ENCODE data around the gene HECW1.
A peak's percentile ranks its signal among the peaks of the same experiment; 100 is the strongest.

The HECW1 gene

GRCh38 chr7:43487731-43488073 is 375.3 kb downstream of the HECW1 start:
- DNase-seq, result no peak

GRCh38 chr7:43489257-43489656 is 376.8 kb downstream of the HECW1 start:
- DNase-seq, result no peak

GRCh38 chr7:43490016-43490415 is 377.6 kb downstream of the HECW1 start:
- DNase-seq, result no peak

GRCh38 chr7:43491123-43491522 is 378.7 kb downstream of the HECW1 start:
- no peak for DNase-seq

GRCh38 chr7:43491984-43492383 is 379.5 kb downstream of the HECW1 start:
- DNase-seq, result no peak

- no peak for DNase-seq
Observed at GRCh38 chr7:43492896-43493295, 380.4 kb downstream of the HECW1 start.

GRCh38 chr7:43495572-43495971 is 383.1 kb downstream of the HECW1 start:
- no peak for DNase-seq

- DNase-seq, result no peak
Observed at GRCh38 chr7:43496596-43496995, 384.1 kb downstream of the HECW1 start.

GRCh38 chr7:43501870-43502269 is 389.4 kb downstream of the HECW1 start:
- DNase-seq, result no peak

- no peak for DNase-seq
Observed at GRCh38 chr7:43502941-43503340, 390.5 kb downstream of the HECW1 start.

GRCh38 chr7:43505412-43505811 is 393.0 kb downstream of the HECW1 start:
- DNase-seq, result no peak

GRCh38 chr7:43506460-43506859 is 394.0 kb downstream of the HECW1 start:
- no peak for DNase-seq

- DNase-seq, result no peak
Observed at GRCh38 chr7:43508461-43508860, 396.0 kb downstream of the HECW1 start.

GRCh38 chr7:43509906-43510305 is 397.5 kb downstream of the HECW1 start:
- no peak for DNase-seq

GRCh38 chr7:43511029-43511428 is 398.6 kb downstream of the HECW1 start:
- no peak for DNase-seq

- DNase-seq, result no peak
Observed at GRCh38 chr7:43511769-43512515, 399.5 kb downstream of the HECW1 start.

GRCh38 chr7:43513251-43513650 is 400.8 kb downstream of the HECW1 start:
- peak in 33 of 51 donors; percentile 3 to 67 (median 30) for DNase-seq

GRCh38 chr7:43516581-43517342 is 404.3 kb downstream of the HECW1 start:
- DNase-seq, result no peak

- DNase-seq, result no peak
Observed at GRCh38 chr7:43517464-43517863, 405.0 kb downstream of the HECW1 start.

GRCh38 chr7:43520201-43520600 is 407.8 kb downstream of the HECW1 start:
- no peak for DNase-seq

GRCh38 chr7:43522406-43523156 is 410.1 kb downstream of the HECW1 start:
- no peak for DNase-seq

- DNase-seq, result no peak
Observed at GRCh38 chr7:43528576-43529354, 416.3 kb downstream of the HECW1 start.

Measured in hypothalamus (tissue), 51 donors.